Stimulated activated CD4-positive, alpha-beta T cell treated with anti-CD3 and anti-CD28 coated beads, TNF-alpha, amount 100 ng/mL, for 48 hours (primary cell): ENCODE data around the gene DEPDC1.
"Not testable (repeated sequence)": the region's sequence is repeated elsewhere in the genome, so short reads cannot be mapped to it uniquely, and the experiment has no call there.

Experiments used
- DNase-seq, 3 donors: peaks; one replicate each; pipeline ENCODE4 v3.0.0-alpha.2; 2020; ENCODE audit warnings: low read depth in 3 of 3

DEPDC1 gene

DNA sequence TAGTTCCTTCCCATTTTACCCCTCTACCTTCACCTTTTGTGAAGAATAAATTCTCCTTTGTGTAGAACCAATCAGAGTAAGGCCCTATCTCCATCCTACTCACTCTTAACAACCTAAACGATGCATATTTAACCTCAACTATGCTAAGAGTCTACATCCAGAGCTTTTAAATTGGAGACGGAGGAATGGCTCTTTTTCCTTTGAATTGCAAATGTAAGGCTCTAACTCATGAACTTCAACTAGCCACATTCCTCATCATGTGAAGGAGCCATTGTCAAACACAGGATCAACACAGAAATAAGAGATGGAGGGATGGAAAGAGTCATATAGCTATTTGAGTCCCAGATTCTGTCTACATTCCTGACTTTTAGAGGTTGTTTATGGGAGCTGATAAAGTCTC lies 18.2 kb downstream of the DEPDC1 start:
- DNase-seq: no peak

DNA sequence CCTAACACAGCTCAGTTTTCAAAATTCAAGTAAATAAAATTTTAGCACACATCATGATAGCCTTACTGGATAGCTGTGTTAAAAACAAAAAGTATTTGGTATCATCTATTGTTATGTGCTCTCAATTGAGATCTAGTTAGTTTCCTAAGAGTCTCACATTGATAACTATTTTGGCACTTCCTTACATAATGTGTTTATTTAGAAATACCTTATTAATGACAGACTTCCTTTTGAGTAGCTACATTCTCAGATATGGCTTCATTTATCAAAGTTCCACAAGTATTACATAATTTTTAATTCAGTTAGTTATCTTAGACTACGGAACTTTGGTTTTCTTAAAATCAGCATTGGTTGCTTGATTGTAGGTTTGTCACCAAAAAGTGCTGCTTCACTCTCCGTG lies 20.3 kb downstream of the DEPDC1 start:
- not testable (repeated sequence) for DNase-seq

GRCh38 chr1:68473060-68473459 lies 23.8 kb downstream of the DEPDC1 start:
- DNase-seq: no peak

DNA sequence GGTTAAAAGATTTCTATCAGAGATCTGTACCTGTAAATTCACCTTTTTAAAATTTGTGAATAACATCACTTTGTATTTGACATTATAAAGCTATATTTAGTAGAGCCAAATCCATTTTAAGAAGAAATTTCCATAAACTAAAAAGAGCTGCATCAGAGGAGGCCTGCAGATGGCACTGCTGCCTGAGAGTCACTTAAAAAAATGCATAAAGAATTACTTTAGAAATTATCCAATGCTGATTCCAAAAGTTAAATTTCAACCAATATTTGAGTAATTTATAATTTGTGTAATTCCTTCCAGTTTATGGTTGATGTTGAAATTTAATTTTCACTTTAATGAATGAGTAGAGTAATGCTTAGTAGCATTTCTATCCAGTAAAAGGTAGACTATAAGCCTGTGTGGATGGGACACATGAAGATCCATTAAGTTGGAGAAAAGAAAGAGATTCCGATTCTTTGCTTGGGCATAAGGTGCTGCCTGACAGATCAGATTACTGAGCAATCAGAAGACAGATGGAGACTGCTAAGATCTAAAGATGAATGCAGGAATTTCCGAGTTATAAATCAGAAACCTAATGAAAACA lies 26.4 kb downstream of the DEPDC1 start:
- no peak for DNase-seq

DNA sequence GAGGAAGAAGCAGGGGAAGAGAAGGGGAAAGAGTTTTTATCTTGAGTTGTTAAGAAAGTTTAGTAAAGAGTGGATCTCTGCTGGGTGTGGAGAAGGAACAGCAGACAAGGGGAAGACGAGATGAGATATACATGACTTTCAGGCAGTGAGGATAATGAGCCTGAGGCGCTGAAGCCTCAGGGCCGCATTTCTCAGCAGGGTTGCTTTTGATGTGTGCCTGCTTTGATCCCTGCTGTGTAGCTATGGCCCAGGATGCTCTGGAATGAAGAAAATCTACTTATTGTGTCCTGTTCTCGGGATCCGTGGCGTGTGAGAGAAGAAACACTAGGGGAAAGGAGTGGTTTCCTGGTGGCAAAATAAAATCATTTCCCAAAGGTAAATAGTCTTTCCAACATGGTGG lies 32.0 kb downstream of the DEPDC1 start:
- DNase-seq: no peak

GRCh38 chr1:68460935-68461334 lies 35.9 kb downstream of the DEPDC1 start:
- DNase-seq: no peak

DNA sequence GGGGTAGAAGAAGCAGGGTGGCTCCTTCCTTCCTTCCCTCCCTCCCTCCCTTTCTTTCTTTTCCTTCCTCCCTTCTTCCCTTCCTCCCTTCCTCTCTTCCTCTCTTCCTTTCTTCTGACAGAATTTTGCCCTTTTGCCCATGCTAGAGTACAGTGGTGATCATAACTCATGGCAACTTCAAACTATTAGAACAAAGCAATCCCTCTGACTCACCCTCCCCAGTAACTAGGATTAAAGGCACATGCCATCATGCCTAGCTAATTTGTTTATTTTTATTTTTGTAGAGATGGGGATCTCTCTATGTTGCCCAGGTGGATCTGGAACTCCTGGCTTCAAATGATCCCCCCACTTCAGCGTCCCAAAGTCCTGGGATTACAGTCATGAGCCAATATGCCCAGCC lies 37.1 kb downstream of the DEPDC1 start:
- no peak for DNase-seq

DNA sequence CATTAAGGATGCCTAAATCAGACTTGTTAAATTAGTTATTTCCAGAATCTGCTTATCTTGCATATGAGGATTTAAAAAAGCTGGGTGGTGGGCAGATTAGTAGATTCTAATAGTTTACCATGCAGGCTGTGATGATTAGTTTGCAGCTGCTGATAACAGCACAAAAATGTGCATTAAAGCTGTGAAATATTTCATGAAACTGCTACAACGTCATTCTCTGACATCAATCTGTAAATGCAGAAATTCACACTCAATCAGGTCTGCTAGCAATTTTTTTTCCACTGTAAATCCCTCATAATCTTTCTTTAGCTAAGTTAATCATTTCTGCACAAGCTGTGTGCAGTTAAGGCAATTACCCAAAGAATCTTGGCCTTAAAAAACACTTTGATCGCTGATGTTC lies 37.8 kb downstream of the DEPDC1 start:
- no peak for DNase-seq

- no peak for DNase-seq
Measured at GRCh38 chr1:68456202-68456601, 40.7 kb downstream of the DEPDC1 start.

GRCh38 chr1:68454534-68454933 lies 42.3 kb downstream of the DEPDC1 start:
- DNase-seq: no peak

GRCh38 chr1:68453060-68453670 lies 43.7 kb downstream of the DEPDC1 start:
- no peak for DNase-seq

- DNase-seq: no peak
Measured at GRCh38 chr1:68449901-68450300, 47.0 kb downstream of the DEPDC1 start, which contains the start of gene RPE65. RPE65 (minus strand) TSS chr1:68449954; CDS start chr1:68449905, 49 bp downstream.

DNA sequence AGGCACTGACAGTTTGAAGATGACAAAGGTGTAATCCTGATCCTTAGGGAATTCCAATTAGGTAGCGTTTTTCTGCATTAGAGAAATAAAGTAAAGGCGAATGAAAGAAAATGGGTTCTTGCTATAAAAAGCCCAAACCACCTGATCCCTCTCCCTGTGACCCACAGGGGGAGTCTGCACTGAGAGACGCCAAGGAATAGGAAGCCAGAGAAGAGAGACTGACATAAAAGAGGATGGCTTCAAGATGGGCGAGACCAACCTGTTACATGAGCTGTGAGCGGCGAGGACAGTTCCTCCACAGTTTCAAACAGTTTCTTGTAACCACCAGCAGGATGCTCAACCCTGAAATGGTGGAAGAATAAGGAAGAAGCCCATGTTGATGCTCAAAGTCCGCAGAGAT lies 48.5 kb downstream of the DEPDC1 start:
- no peak for DNase-seq

- no peak for DNase-seq
Measured at GRCh38 chr1:68445709-68446108, 51.2 kb downstream of the DEPDC1 start.

- peak in 1 of 3 donors; percentile 1 for DNase-seq
Measured at GRCh38 chr1:68442822-68443556, 53.9 kb downstream of the DEPDC1 start.

DNA sequence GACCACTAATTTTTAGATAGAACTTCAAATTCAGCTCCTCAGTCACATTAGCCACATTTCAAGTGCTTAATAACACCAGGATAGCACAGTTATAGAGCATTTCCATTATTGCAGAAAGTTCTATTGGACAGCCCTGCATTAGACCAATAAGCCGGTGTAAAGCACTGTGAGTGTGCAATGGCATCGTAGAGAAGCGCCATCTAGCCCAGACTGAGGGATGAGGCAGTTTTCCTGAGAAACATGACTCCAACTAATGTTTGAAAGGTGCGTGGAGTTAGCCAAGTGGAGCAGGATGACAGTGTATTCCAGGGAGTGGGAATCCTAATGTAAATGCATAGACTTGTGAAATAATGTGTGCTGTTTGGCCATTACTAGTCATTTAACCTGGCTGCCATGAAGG lies 54.9 kb downstream of the DEPDC1 start:
- no peak for DNase-seq

GRCh38 chr1:68438310-68438709 lies 58.6 kb downstream of the DEPDC1 start:
- no peak for DNase-seq

- no peak for DNase-seq
Measured at GRCh38 chr1:68433395-68433794, 63.5 kb downstream of the DEPDC1 start.

DNA sequence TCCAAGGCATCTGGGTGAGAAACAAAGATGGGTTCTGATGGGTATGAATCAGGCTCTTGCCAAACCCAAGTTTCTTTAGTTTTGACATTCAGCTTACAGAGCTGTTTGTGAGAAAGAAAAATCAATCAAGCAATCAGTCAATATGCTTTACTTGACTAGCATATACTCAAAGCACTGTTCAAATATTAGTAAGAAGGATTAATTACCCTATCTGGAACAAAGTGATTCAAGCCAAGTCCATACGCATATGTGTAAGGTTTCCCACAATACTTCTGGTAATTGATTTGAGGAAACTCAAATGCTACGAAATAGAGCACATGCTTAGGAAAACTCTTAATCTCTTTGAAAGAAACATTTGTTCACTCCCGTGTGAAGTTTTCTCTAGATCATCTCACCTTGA lies 65.8 kb downstream of the DEPDC1 start:
- DNase-seq: no peak

DNA sequence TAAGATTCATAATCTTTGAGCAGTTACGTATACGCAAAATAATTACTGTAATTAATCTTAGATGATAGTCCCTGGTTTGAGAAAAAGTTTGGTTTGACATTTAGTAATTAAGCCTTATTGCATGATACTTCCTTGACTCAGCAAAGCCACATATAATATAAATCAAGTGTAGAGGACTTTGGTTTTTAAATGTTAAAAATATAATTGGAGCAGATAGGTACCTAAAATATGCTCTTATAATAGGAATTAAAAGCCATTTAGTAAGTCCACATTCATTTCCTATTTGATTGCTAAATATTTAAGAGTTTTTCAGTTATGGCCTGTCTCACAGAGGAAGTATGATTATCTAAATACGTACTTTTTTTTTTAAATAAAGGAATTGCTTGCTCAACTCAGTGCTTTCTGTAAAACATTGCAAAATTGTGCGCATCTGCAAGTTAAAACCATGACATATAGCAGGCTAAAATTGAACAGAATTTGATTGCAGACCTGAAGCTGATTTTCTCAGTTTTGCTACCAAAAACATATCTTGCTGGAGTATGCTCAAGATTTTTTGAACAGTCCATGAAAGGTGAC lies 67.6 kb downstream of the DEPDC1 start:
- no peak for DNase-seq

DNA sequence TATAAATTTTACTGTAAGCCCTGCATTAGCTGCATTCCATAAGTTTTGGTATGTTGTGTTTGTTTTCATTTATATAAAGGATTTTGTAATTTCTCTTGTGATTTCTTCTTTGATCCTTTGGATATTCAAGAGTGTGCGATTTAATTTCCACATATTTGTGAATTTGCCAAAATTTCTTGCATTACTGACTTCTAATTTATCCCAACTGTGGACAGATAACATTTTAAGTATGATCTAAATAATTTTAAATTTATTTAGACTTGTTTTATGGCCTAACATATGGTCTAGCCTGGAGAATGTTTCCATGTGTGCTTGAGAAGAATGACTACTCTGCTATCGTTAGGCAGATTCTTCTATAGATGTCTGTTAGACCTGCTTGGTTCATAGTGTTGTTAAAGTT lies 70.3 kb downstream of the DEPDC1 start:
- no peak for DNase-seq
